ENCODE data around the gene PEMT.

Gene PEMT

GRCh38 chr17:17580662-17581470, 10.6 kb downstream of the PEMT start:
- H3K9ac ChIP-seq (ENCODE audit: low read length in 2 of 2) = no peak overlapping the region
- H3K9me3 ChIP-seq (ENCODE audit: control insufficient read depth in 2 of 2, low read length in 2 of 2) = no peaks in the 10 kb centered on the region
- H3K27me3 ChIP-seq (ENCODE audit: control insufficient read depth in 1 of 2, insufficient read depth in 2 of 2, low read length in 2 of 2) = no peaks in the 10 kb centered on the region
- H3K4me3 ChIP-seq (ENCODE audit: low read length in 2 of 2) = no peak overlapping the region
- no peaks in the 10 kb centered on the region for H3K36me3 ChIP-seq (ENCODE audit: control insufficient read depth in 2 of 2, insufficient read depth in 2 of 2, low read length in 2 of 2)
- no peak overlapping the region for H3K27ac ChIP-seq (ENCODE audit: low read length)
- H3K4me1 ChIP-seq (ENCODE audit: control insufficient read depth, insufficient read depth, low read length) = no peaks in the 10 kb centered on the region

DNA sequence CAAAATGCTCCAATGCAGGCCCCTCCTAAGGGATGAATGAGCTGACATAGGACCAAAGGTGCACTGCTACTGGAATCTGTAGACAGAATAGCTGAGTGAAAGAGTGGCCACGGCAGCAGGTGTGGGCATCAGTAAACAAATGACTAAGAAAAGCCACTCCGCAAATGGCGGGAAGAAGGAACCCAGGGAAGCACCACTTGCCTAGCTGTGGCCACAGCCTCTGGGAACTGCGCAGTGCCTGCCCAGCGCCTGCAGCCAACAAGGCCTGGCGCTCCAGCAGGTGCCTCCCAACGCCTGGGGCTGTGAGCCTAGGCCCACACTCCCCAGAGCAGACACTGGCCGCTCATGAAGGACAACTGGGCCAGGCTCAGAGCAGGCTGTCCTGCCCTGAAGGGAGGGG, 11.8 kb downstream of the PEMT start:
- no peak overlapping the region for H3K9ac ChIP-seq (ENCODE audit: low read length in 2 of 2)

GRCh38 chr17:17577373-17577772, 14.1 kb downstream of the PEMT start:
- H3K9me3 ChIP-seq (ENCODE audit: control insufficient read depth in 2 of 2, low read length in 2 of 2) = no peaks in the 10 kb centered on the region

More for the DNA sequence above, 11.8 kb downstream of the PEMT start:
- H3K36me3 ChIP-seq (ENCODE audit: control insufficient read depth in 2 of 2, insufficient read depth in 2 of 2, low read length in 2 of 2) = no peaks in the 10 kb centered on the region
- no peaks in the 10 kb centered on the region for H3K9me3 ChIP-seq (ENCODE audit: control insufficient read depth in 2 of 2, low read length in 2 of 2)
- H3K27ac ChIP-seq (ENCODE audit: low read length) = no peak overlapping the region
- no peak overlapping the region for H3K4me3 ChIP-seq (ENCODE audit: low read length in 2 of 2)
- H3K27me3 ChIP-seq (ENCODE audit: control insufficient read depth in 1 of 2, insufficient read depth in 2 of 2, low read length in 2 of 2) = no peaks in the 10 kb centered on the region
- H3K4me1 ChIP-seq (ENCODE audit: control insufficient read depth, insufficient read depth, low read length) = no peaks in the 10 kb centered on the region

DNA sequence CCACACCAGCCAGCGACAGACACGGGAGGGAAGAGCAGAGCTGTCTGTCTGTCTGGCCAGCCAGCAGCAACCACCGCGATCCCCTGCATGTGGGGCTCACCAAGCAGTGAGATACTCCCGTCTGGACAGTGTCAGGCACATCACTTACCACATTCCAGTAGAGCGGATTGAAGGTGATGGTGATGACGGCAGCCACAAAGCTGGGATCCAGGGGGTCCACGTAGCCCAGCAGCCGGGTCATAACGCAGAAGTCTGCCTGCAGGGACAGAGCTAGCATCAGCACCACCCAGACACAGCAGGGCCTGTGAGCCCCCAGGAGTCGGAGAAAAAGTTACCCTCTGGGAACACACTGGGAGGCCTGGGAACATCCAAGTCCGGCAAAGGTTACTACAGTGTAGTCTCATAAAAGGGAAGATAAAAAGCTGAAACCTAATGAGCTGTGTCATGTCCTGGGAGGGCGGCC, 14.7 kb downstream of the PEMT start:
- no peak overlapping the region for H3K4me3 ChIP-seq (ENCODE audit: low read length in 2 of 2)
- H3K4me1 ChIP-seq (ENCODE audit: control insufficient read depth, insufficient read depth, low read length) = no peaks in the 10 kb centered on the region
- no peaks in the 10 kb centered on the region for H3K27me3 ChIP-seq (ENCODE audit: control insufficient read depth in 1 of 2, insufficient read depth in 2 of 2, low read length in 2 of 2)
- H3K27ac ChIP-seq (ENCODE audit: low read length) = no peak overlapping the region
- H3K9ac ChIP-seq (ENCODE audit: low read length in 2 of 2) = no peak overlapping the region
- H3K36me3 ChIP-seq (ENCODE audit: control insufficient read depth in 2 of 2, insufficient read depth in 2 of 2, low read length in 2 of 2) = no peaks in the 10 kb centered on the region
- no peaks in the 10 kb centered on the region for H3K9me3 ChIP-seq (ENCODE audit: control insufficient read depth in 2 of 2, low read length in 2 of 2)

More at GRCh38 chr17:17577373-17577772, 14.1 kb downstream of the PEMT start:
- Histone ChIP-seq H3K4me3 (ENCODE audit: low read length in 2 of 2) (no peak overlapping the region), H3K4me1 (ENCODE audit: control insufficient read depth, insufficient read depth, low read length) (no peaks in the 10 kb centered on the region), H3K27me3 (ENCODE audit: control insufficient read depth in 1 of 2, insufficient read depth in 2 of 2, low read length in 2 of 2) (no peaks in the 10 kb centered on the region), H3K27ac (ENCODE audit: low read length) (no peak overlapping the region), H3K9ac (ENCODE audit: low read length in 2 of 2) (no peak overlapping the region), H3K36me3 (ENCODE audit: control insufficient read depth in 2 of 2, insufficient read depth in 2 of 2, low read length in 2 of 2) (no peaks in the 10 kb centered on the region)

DNA sequence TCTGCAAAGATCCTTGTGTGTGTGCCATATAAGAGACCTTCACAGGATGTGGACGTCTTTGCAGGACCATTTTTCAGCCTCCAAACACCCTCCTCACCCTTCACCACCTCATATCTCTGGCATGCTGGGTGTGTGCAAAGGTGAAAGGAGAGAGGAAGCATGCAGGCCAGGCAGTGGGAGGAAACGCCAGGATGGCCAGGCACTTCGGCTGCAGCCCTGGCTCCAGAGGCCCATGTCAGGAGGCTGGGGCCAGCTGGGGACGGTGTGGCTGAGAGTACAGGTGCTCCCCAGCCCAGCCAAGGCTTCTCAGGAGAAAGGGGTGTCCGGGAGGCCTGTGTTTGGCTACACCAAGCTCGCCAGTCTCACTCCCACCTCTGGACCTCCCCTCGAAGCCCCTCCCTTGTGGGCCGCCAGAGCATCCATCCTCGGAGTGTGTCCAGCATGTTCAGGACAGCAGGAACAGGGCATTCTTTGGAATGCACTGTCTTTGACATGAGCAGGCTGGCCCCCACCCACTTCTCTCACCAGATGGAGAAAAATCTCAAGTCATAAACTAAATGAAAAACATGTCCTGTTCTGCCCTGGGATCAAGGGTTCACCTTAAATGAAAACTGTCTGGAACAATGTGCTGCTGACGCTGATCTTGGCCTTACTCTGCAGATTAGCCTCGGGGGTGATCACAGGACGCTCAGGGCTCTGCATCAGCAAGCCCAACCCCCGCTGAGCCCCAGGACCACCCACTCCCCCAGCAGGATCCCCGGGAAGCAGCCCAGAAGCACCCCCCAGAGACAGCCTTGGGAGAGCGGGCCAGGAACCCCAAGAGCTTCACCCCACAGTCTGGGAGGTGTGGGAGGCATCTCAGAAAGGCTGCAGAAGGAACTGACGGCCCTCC, 15.9 kb downstream of the PEMT start:
- H3K27me3 ChIP-seq (ENCODE audit: control insufficient read depth in 1 of 2, insufficient read depth in 2 of 2, low read length in 2 of 2) = no peaks in the 10 kb centered on the region
- no peaks in the 10 kb centered on the region for H3K4me1 ChIP-seq (ENCODE audit: control insufficient read depth, insufficient read depth, low read length)
- no peak overlapping the region for H3K9ac ChIP-seq (ENCODE audit: low read length in 2 of 2)
- H3K9me3 ChIP-seq (ENCODE audit: control insufficient read depth in 2 of 2, low read length in 2 of 2) = no peaks in the 10 kb centered on the region
- no peaks in the 10 kb centered on the region for H3K36me3 ChIP-seq (ENCODE audit: control insufficient read depth in 2 of 2, insufficient read depth in 2 of 2, low read length in 2 of 2)
- no peak overlapping the region for H3K4me3 ChIP-seq (ENCODE audit: low read length in 2 of 2)
- no peak overlapping the region for H3K27ac ChIP-seq (ENCODE audit: low read length)

- H3K9ac ChIP-seq (ENCODE audit: low read length in 2 of 2) = no peak overlapping the region
- H3K27ac ChIP-seq (ENCODE audit: low read length) = no peak overlapping the region
- no peaks in the 10 kb centered on the region for H3K36me3 ChIP-seq (ENCODE audit: control insufficient read depth in 2 of 2, insufficient read depth in 2 of 2, low read length in 2 of 2)
- no peaks in the 10 kb centered on the region for H3K9me3 ChIP-seq (ENCODE audit: control insufficient read depth in 2 of 2, low read length in 2 of 2)
- H3K27me3 ChIP-seq (ENCODE audit: control insufficient read depth in 1 of 2, insufficient read depth in 2 of 2, low read length in 2 of 2) = no peaks in the 10 kb centered on the region
- no peak overlapping the region for H3K4me3 ChIP-seq (ENCODE audit: low read length in 2 of 2)
- peaks cover 2% of the 10 kb centered on the region for H3K4me1 ChIP-seq (ENCODE audit: control insufficient read depth, insufficient read depth, low read length)
Observed at GRCh38 chr17:17573912-17574311, 17.6 kb downstream of the PEMT start.

- Histone ChIP-seq H3K36me3 (ENCODE audit: control insufficient read depth in 2 of 2, insufficient read depth in 2 of 2, low read length in 2 of 2) (no peaks in the 10 kb centered on the region), H3K9me3 (ENCODE audit: control insufficient read depth in 2 of 2, low read length in 2 of 2) (no peaks in the 10 kb centered on the region), H3K4me3 (ENCODE audit: low read length in 2 of 2) (no peak overlapping the region), H3K27ac (ENCODE audit: low read length) (no peak overlapping the region), H3K9ac (ENCODE audit: low read length in 2 of 2) (no peak overlapping the region), H3K4me1 (ENCODE audit: control insufficient read depth, insufficient read depth, low read length) (peaks cover 12% of the 10 kb centered on the region), H3K27me3 (ENCODE audit: control insufficient read depth in 1 of 2, insufficient read depth in 2 of 2, low read length in 2 of 2) (no peaks in the 10 kb centered on the region)
Observed at GRCh38 chr17:17572010-17572785, 19.3 kb downstream of the PEMT start.

DNA sequence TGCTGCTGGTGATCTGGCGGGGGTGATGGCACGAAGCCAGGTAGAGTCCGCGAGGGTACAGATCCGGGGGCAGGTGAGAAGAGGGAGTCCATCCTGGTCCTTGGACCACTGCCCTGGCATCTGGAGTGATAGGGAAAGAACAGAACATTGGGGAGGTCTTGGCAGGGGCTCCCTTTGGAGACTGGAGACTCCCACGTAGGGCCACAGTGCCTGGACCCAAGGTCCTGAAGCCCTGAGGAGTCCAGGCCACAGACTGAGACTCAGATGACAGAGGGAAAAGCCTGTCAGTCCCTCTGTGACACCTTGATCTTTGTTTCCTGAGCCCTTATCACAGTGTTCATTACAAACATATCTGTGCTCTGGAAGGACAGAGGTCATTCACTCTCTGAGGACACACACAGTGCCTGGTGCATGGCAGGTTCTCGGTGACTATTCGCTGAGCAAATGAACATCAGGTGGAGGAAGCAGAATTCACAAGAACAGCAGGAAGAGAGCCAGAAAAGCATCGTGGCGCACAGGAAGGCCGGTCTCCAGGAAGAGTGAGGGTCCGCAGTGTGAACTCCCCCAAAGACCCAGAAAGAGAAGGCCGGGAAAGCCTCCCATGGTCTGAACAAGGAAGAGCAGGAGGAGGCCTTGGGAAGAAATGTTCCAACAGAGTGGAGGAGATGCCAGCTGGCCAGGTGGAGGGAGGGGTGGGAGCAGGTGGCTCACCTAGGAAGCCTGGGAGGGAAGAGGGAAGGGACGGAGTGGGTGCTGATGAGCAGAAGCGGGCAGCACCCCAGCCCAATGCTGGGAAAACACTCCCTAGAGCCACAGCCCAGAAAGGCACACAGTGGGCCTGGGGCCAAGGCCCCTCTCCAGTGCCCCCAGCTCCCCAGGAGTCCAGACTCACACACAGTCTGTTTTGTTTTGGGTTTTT, 20.5 kb downstream of the PEMT start:
- H3K27ac ChIP-seq (ENCODE audit: low read length) = no peak overlapping the region
- H3K4me3 ChIP-seq (ENCODE audit: low read length in 2 of 2) = no peak overlapping the region
- peaks cover 24% of the 10 kb centered on the region for H3K4me1 ChIP-seq (ENCODE audit: control insufficient read depth, insufficient read depth, low read length)
- H3K9ac ChIP-seq (ENCODE audit: low read length in 2 of 2) = no peak overlapping the region
- no peaks in the 10 kb centered on the region for H3K27me3 ChIP-seq (ENCODE audit: control insufficient read depth in 1 of 2, insufficient read depth in 2 of 2, low read length in 2 of 2)
- no peaks in the 10 kb centered on the region for H3K36me3 ChIP-seq (ENCODE audit: control insufficient read depth in 2 of 2, insufficient read depth in 2 of 2, low read length in 2 of 2)
- no peaks in the 10 kb centered on the region for H3K9me3 ChIP-seq (ENCODE audit: control insufficient read depth in 2 of 2, low read length in 2 of 2)

DNA sequence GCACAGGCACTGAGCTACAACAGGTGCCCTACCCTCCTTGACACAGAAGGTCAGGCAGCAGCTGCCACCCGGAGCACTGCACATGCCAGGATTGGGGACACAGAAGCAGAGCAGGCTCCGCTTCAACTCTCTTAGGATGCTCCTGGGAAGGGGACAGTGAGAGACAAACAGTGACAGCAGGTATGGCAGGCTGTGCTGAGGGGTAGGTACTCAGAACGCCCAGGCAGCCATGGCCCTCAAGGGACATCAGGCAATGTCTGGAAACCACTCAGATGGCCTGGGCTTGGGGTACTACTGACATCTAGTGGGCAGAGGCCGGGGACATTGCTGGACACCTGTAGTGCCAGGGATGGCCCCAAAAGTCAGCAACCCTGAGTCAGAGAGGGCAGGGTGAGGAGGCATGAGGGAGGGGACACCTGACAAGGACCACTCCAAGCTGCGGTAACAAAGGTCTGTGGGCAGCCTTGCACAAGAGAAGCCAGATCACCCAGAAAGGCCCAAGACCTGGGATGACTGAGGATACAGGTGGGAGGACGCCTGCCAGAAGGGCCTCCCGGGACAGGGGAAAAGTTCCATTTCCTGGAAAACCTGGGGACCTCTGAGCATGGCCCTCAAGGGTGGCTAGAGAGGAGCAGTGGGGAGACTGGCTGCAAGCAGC, 21.2 kb downstream of the PEMT start:
- no peaks in the 10 kb centered on the region for H3K36me3 ChIP-seq (ENCODE audit: control insufficient read depth in 2 of 2, insufficient read depth in 2 of 2, low read length in 2 of 2)
- no peaks in the 10 kb centered on the region for H3K27me3 ChIP-seq (ENCODE audit: control insufficient read depth in 1 of 2, insufficient read depth in 2 of 2, low read length in 2 of 2)
- no peaks in the 10 kb centered on the region for H3K9me3 ChIP-seq (ENCODE audit: control insufficient read depth in 2 of 2, low read length in 2 of 2)
- peaks cover 32% of the 10 kb centered on the region for H3K4me1 ChIP-seq (ENCODE audit: control insufficient read depth, insufficient read depth, low read length)
- H3K9ac ChIP-seq (ENCODE audit: low read length in 2 of 2) = no peak overlapping the region
- no peak overlapping the region for H3K27ac ChIP-seq (ENCODE audit: low read length)
- no peak overlapping the region for H3K4me3 ChIP-seq (ENCODE audit: low read length in 2 of 2)
